ENCODE data around the gene TMEM138. TPM values are rescaled to one million over a fixed set of nuclear protein-coding genes. Genes with fewer than 3 reads are reported as not detected.
"Not testable (repeated sequence)": the region's sequence is repeated elsewhere in the genome, so short reads cannot be mapped to it uniquely, and the experiment has no call there.

TMEM138 gene
- total RNA-seq, 1 donor from 2014 or later: 30.7 TPM

DNA sequence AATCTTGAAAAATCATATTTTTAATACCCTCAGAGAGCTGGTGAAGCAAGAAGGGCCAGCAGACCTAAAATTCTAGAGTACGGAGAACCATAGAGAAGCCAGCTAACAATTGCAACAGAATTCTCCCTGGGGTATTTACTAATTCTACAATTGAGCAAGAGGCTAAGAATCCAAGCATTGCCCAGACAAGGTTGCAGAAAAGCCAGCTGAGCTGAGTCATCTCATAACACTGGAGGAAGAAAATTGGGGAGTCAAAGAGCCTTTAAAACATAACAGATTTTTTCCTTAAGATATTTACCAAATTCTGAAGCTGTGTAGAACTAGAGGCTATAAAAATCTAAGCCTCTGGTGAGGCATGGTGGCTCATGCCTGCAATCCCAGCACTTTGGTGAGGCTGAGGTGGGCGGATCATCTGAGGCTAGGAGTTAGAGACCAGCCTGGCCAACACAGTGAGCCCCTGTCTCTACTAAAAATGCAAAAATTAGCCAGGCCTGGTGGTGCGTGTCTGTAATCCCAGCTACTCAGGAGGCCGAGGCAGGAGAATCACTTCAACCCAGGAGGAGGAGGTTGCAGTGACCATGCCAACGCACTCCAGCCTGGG lies 16.6 kb downstream of the TMEM138 start:
- Histone ChIP-seq H3K4me1 (no peaks in the 10 kb centered on the region), H3K36me3 (peaks cover 9% of the 10 kb centered on the region), H3K27ac (no peak overlapping the region), H3K9me3 (ENCODE audit: low read depth) (peaks cover under 1% of the 10 kb centered on the region), H3K27me3 (no peaks in the 10 kb centered on the region), H3K9ac (no peak overlapping the region), H3K79me2 (ENCODE audit: low read depth) (no peaks in the 10 kb centered on the region), H3K4me3 (no peak overlapping the region), H4K20me1 (ENCODE audit: low read depth) (no peaks in the 10 kb centered on the region), H3K4me2 (no peak overlapping the region), H3F3A (ENCODE audit: low read depth) (no peaks in the 10 kb centered on the region), H2AFZ (replicated peaks) (no peak overlapping the region)
- Mint-ChIP-seq H3K4me1 (no peaks in the 10 kb centered on the region), H3K9me3 (peaks cover 6% of the 10 kb centered on the region), H3K36me3 (peaks cover 19% of the 10 kb centered on the region), H3K27me3 (ENCODE audit: insufficient read depth, low read depth) (peaks cover 2% of the 10 kb centered on the region), H3K4me3 (no peak overlapping the region), H3K27ac (no peak overlapping the region)
- TF ChIP-seq, protein P1, sequence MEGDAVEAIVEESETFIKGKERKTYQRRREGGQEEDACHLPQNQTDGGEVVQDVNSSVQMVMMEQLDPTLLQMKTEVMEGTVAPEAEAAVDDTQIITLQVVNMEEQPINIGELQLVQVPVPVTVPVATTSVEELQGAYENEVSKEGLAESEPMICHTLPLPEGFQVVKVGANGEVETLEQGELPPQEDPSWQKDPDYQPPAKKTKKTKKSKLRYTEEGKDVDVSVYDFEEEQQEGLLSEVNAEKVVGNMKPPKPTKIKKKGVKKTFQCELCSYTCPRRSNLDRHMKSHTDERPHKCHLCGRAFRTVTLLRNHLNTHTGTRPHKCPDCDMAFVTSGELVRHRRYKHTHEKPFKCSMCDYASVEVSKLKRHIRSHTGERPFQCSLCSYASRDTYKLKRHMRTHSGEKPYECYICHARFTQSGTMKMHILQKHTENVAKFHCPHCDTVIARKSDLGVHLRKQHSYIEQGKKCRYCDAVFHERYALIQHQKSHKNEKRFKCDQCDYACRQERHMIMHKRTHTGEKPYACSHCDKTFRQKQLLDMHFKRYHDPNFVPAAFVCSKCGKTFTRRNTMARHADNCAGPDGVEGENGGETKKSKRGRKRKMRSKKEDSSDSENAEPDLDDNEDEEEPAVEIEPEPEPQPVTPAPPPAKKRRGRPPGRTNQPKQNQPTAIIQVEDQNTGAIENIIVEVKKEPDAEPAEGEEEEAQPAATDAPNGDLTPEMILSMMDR (IDR thresholded peaks at IDR 0.05): no peak
- TF ChIP-seq EZH2 (IDR thresholded peaks at IDR 0.05) (no peak), EZH2phosphoT487 (IDR thresholded peaks at IDR 0.05) (no peak)
- no peak for DNase-seq (ENCODE audit: low spot score)

DNA sequence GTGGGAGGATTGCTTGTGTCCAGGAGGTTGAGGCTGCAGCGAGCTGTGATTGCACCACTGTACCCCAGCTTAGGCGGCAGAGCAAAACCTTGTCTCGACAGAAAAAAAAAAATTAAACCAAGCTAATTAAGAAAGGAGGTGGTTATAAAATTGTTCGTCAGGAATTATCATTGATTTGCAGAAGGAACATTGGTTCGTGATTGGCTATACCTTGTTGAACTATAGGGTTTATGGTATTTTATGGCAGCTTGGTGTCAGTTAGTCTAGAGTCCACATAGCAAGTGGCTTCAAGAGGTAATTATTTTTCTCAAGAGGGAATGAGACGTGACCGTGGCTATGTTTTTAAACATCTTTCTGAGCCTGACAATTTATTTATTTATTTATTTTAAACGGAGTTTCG lies 18.7 kb downstream of the TMEM138 start:
- Mint-ChIP-seq H3K4me3 (no peak overlapping the region), H3K27me3 (ENCODE audit: insufficient read depth, low read depth) (peaks cover 4% of the 10 kb centered on the region), H3K27ac (no peak overlapping the region), H3K36me3 (peaks cover 12% of the 10 kb centered on the region), H3K9me3 (no peaks in the 10 kb centered on the region), H3K4me1 (peaks cover 4% of the 10 kb centered on the region)
- no peak overlapping the region for H3K27ac ChIP-seq
- no peak overlapping the region for H3K4me3 ChIP-seq
- TF ChIP-seq EZH2 (IDR thresholded peaks at IDR 0.05): no peak
- no peak for TF ChIP-seq EZH2phosphoT487 (IDR thresholded peaks at IDR 0.05)
- TF ChIP-seq, protein P1 (IDR thresholded peaks at IDR 0.05): no peak
- no peaks in the 10 kb centered on the region for H3K36me3 ChIP-seq
- DNase-seq (ENCODE audit: low spot score): no peak
- H3K4me2 ChIP-seq: no peak overlapping the region
- H2AFZ ChIP-seq (replicated peaks): no peak overlapping the region
- no peaks in the 10 kb centered on the region for H3K27me3 ChIP-seq
- H3K79me2 ChIP-seq (ENCODE audit: low read depth): no peaks in the 10 kb centered on the region
- peaks cover 3% of the 10 kb centered on the region for H3F3A ChIP-seq (ENCODE audit: low read depth)
- H3K9ac ChIP-seq: no peak overlapping the region
- no peaks in the 10 kb centered on the region for H4K20me1 ChIP-seq (ENCODE audit: low read depth)
- H3K9me3 ChIP-seq (ENCODE audit: low read depth): no peaks in the 10 kb centered on the region
- H3K4me1 ChIP-seq: no peaks in the 10 kb centered on the region

DNA sequence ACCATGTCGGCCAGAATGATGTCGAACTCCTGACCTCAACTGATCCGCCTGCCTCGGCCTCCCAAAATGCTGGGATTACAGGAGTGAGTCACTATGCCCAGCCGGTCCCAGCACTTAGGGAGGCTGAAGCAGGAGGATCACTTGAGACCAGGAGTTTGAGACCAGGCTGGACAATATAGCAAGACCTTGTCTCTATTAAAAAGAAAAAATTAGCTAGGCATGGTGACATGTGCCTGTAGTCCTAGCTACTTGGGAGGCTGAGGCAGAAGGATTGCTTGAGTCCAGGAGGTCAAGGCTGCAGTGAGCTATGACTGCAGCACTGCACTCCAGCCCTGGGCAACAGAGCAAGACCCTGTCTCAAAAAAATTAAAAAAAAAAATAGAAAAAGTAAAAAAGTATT lies 21.7 kb downstream of the TMEM138 start:
- H2AFZ ChIP-seq (replicated peaks); H3K4me1 Mint-ChIP-seq; H3K4me3 ChIP-seq; H3K27ac Mint-ChIP-seq; DNase-seq (ENCODE audit: low spot score); H3K36me3 ChIP-seq; H3K36me3 Mint-ChIP-seq; H3K4me2 ChIP-seq; H3K9ac ChIP-seq; H3K27ac ChIP-seq; H3K27me3 Mint-ChIP-seq (ENCODE audit: insufficient read depth, low read depth); H3K4me3 Mint-ChIP-seq; H3K9me3 Mint-ChIP-seq; H3K9me3 ChIP-seq (ENCODE audit: low read depth); H3K27me3 ChIP-seq; H3K79me2 ChIP-seq (ENCODE audit: low read depth); H3F3A ChIP-seq (ENCODE audit: low read depth); H3K4me1 ChIP-seq; H4K20me1 ChIP-seq (ENCODE audit: low read depth): not testable (repeated sequence)

DNA sequence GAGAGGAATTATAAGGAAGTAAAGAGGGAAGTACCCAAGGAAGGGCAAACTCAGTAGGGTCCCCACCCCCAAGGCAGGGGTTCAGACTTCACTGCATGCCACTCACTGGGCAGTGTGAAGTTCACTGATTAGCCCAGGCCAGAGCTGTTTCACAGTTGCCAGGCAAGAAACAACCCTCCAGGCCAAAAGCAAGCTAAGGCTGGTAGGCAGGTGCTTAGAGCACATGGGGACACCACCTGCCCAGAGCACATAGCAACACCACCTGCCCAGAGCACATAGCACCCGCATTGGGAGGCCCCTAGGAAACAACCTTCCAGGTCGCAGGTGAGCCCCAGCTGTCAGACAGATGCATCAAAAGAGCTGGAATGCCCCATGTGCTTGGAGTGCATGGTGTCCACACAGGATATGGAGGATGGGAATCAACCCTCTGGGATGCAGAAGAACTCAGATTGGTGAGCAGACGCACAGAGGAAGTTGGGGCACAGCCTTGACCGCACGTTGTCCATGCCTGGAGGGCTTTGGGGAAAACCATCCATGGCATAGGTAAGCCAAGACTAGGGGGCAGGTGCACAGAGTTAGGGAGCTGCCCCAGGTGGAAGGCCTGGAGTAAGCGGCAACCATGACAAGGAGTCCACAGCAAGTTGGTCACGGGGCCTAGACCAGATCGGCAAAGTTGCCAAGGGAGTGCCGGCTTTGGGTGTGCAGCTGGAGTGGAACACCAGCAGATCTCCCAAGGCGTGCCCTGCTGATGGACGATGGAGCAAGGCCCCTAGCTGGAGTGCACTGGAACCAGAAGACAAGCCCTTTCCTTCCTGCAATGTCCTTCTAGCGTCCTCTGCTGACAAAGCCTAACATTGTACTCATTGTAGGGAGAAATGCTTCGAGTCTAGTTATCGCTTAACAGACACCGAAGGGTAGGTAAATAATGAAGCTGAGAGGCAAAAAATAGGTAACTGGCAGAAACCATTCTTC lies 22.4 kb downstream of the TMEM138 start:
- no peaks in the 10 kb centered on the region for H3K36me3 ChIP-seq
- no peak overlapping the region for H3K4me3 ChIP-seq
- H3K79me2 ChIP-seq (ENCODE audit: low read depth): no peaks in the 10 kb centered on the region
- DNase-seq (ENCODE audit: low spot score): peak; percentile 36
- no peaks in the 10 kb centered on the region for H4K20me1 ChIP-seq (ENCODE audit: low read depth)
- H3K27me3 Mint-ChIP-seq (ENCODE audit: insufficient read depth, low read depth): peaks cover 4% of the 10 kb centered on the region
- H3K9me3 Mint-ChIP-seq: no peaks in the 10 kb centered on the region
- no peaks in the 10 kb centered on the region for H3K4me1 ChIP-seq
- TF ChIP-seq, protein P1 (IDR thresholded peaks at IDR 0.05): peak; percentile 40
- no peak for TF ChIP-seq EZH2phosphoT487 (IDR thresholded peaks at IDR 0.05)
- peaks cover 3% of the 10 kb centered on the region for H3F3A ChIP-seq (ENCODE audit: low read depth)
- H3K36me3 Mint-ChIP-seq: no peaks in the 10 kb centered on the region
- H3K4me2 ChIP-seq: no peak overlapping the region
- H3K9ac ChIP-seq: no peak overlapping the region
- no peaks in the 10 kb centered on the region for H3K9me3 ChIP-seq (ENCODE audit: low read depth)
- H3K27ac Mint-ChIP-seq: no peak overlapping the region
- H3K4me1 Mint-ChIP-seq: peaks cover 4% of the 10 kb centered on the region
- H2AFZ ChIP-seq (replicated peaks): peak overlapping the region; percentile 67
- no peaks in the 10 kb centered on the region for H3K27me3 ChIP-seq
- no peak overlapping the region for H3K4me3 Mint-ChIP-seq
- H3K27ac ChIP-seq: no peak overlapping the region
